Stimulated activated CD8-positive, alpha-beta memory T cell treated with anti-CD3 and anti-CD28 coated beads, Interleukin-7, amount 100 ng/mL, for 4 hours (primary cell): ENCODE data around the gene NOX3.
"Not testable (repeated sequence)": the region's sequence is repeated elsewhere in the genome, so short reads cannot be mapped to it uniquely, and the experiment has no call there.

Source experiments
- DNase-seq, 2 donors: peaks; one replicate each; pipeline ENCODE4 v3.0.0-alpha.2; 2020; ENCODE audit warnings: low read depth in 2 of 2

Gene NOX3

GRCh38 chr6:155373276-155373675 lies 82.4 kb downstream of the NOX3 start:
- no peak for DNase-seq

- DNase-seq, result no peak
Measured at GRCh38 chr6:155372256-155372655, 83.4 kb downstream of the NOX3 start.

- DNase-seq, result no peak
Measured at GRCh38 chr6:155371230-155371629, 84.4 kb downstream of the NOX3 start.

- DNase-seq, result no peak
Measured at GRCh38 chr6:155366325-155366724, 89.3 kb downstream of the NOX3 start.

GRCh38 chr6:155364844-155365437 lies 90.7 kb downstream of the NOX3 start:
- no peak for DNase-seq

GRCh38 chr6:155364021-155364420 lies 91.6 kb downstream of the NOX3 start:
- DNase-seq, result not testable (repeated sequence)

GRCh38 chr6:155362968-155363632 lies 92.5 kb downstream of the NOX3 start:
- DNase-seq, result not testable (repeated sequence)

GRCh38 chr6:155354167-155354566 lies 101.5 kb downstream of the NOX3 start:
- DNase-seq, result no peak

GRCh38 chr6:155352811-155353210 lies 102.8 kb downstream of the NOX3 start:
- no peak for DNase-seq

- DNase-seq, result no peak
Measured at GRCh38 chr6:155352130-155352420, 103.6 kb downstream of the NOX3 start.

GRCh38 chr6:155351273-155352129 lies 104.1 kb downstream of the NOX3 start:
- DNase-seq, result no peak

GRCh38 chr6:155349956-155350355 lies 105.7 kb downstream of the NOX3 start:
- DNase-seq, result no peak

- DNase-seq, result no peak
Measured at GRCh38 chr6:155349129-155349528, 106.5 kb downstream of the NOX3 start.

- no peak for DNase-seq
Measured at GRCh38 chr6:155347800-155348199, 107.8 kb downstream of the NOX3 start.

- DNase-seq, result no peak
Measured at GRCh38 chr6:155346957-155347356, 108.7 kb downstream of the NOX3 start.
